ENCODE data around the gene SMG1.
A peak's percentile ranks its signal among the peaks of the same experiment; 100 is the strongest.
"Not testable (repeated sequence)": the region's sequence is repeated elsewhere in the genome, so short reads cannot be mapped to it uniquely, and the experiment has no call there.

Gene SMG1

GRCh38 chr16:18936727-18937340 is 10.6 kb upstream of the SMG1 start:
- Histone ChIP-seq H3K4me1 (ENCODE audit: control insufficient read depth in 1 of 2, insufficient read depth in 2 of 2, low read length in 2 of 2) (peaks cover 0 to 7% of the 10 kb centered on the region in 2 donors), H3K36me3 (ENCODE audit: control insufficient read depth in 1 of 2, insufficient read depth in 2 of 2, low read length in 2 of 2) (no peaks in the 10 kb centered on the region), H3K27me3 (ENCODE audit: control insufficient read depth in 1 of 2, insufficient read depth in 2 of 2, low read length in 2 of 2) (no peaks in the 10 kb centered on the region), H3K27ac (ENCODE audit: low read depth, low read length) (no peak overlapping the region), H3K9ac (ENCODE audit: low read depth in 1 of 2, low read length in 2 of 2) (no peak overlapping the region), H3K4me3 (ENCODE audit: low read depth in 1 of 2, low read length in 2 of 2) (no peak overlapping the region), H3K9me3 (ENCODE audit: control insufficient read depth in 1 of 2, low read length in 2 of 2) (no peaks in the 10 kb centered on the region)

- no peak overlapping the region for H3K27ac ChIP-seq (ENCODE audit: low read depth, low read length)
These were observed 7.3 kb upstream of the SMG1 start for GRCh38 chr16:18933501-18933900.

GRCh38 chr16:18932243-18932987 is 6.2 kb upstream of the SMG1 start:
- Histone ChIP-seq H3K9me3 (ENCODE audit: control insufficient read depth in 1 of 2, low read length in 2 of 2) (no peaks in the 10 kb centered on the region), H3K36me3 (ENCODE audit: control insufficient read depth in 1 of 2, insufficient read depth in 2 of 2, low read length in 2 of 2) (no peaks in the 10 kb centered on the region), H3K27ac (ENCODE audit: low read depth, low read length) (no peak overlapping the region), H3K27me3 (ENCODE audit: control insufficient read depth in 1 of 2, insufficient read depth in 2 of 2, low read length in 2 of 2) (no peaks in the 10 kb centered on the region), H3K4me3 (ENCODE audit: low read depth in 1 of 2, low read length in 2 of 2) (no peak overlapping the region), H3K9ac (ENCODE audit: low read depth in 1 of 2, low read length in 2 of 2) (no peak overlapping the region), H3K4me1 (ENCODE audit: control insufficient read depth in 1 of 2, insufficient read depth in 2 of 2, low read length in 2 of 2) (peaks cover 0 to 7% of the 10 kb centered on the region in 2 donors)

More at GRCh38 chr16:18933501-18933900, 7.3 kb upstream of the SMG1 start:
- Histone ChIP-seq H3K4me1 (ENCODE audit: control insufficient read depth in 1 of 2, insufficient read depth in 2 of 2, low read length in 2 of 2) (peaks cover 0 to 7% of the 10 kb centered on the region in 2 donors), H3K9ac (ENCODE audit: low read depth in 1 of 2, low read length in 2 of 2) (no peak overlapping the region), H3K4me3 (ENCODE audit: low read depth in 1 of 2, low read length in 2 of 2) (no peak overlapping the region), H3K9me3 (ENCODE audit: control insufficient read depth in 1 of 2, low read length in 2 of 2) (no peaks in the 10 kb centered on the region), H3K36me3 (ENCODE audit: control insufficient read depth in 1 of 2, insufficient read depth in 2 of 2, low read length in 2 of 2) (no peaks in the 10 kb centered on the region), H3K27me3 (ENCODE audit: control insufficient read depth in 1 of 2, insufficient read depth in 2 of 2, low read length in 2 of 2) (no peaks in the 10 kb centered on the region)

GRCh38 chr16:18931756-18932155 is 5.5 kb upstream of the SMG1 start:
- no peak overlapping the region for H3K9ac ChIP-seq (ENCODE audit: low read depth in 1 of 2, low read length in 2 of 2)
- peaks cover 0 to 7% of the 10 kb centered on the region in 2 donors for H3K4me1 ChIP-seq (ENCODE audit: control insufficient read depth in 1 of 2, insufficient read depth in 2 of 2, low read length in 2 of 2)
- H3K4me3 ChIP-seq (ENCODE audit: low read depth in 1 of 2, low read length in 2 of 2), result no peak overlapping the region
- no peaks in the 10 kb centered on the region for H3K9me3 ChIP-seq (ENCODE audit: control insufficient read depth in 1 of 2, low read length in 2 of 2)
- H3K36me3 ChIP-seq (ENCODE audit: control insufficient read depth in 1 of 2, insufficient read depth in 2 of 2, low read length in 2 of 2), result no peaks in the 10 kb centered on the region
- no peaks in the 10 kb centered on the region for H3K27me3 ChIP-seq (ENCODE audit: control insufficient read depth in 1 of 2, insufficient read depth in 2 of 2, low read length in 2 of 2)
- no peak overlapping the region for H3K27ac ChIP-seq (ENCODE audit: low read depth, low read length)

GRCh38 chr16:18930095-18930494 is 3.9 kb upstream of the SMG1 start:
- not testable (repeated sequence) for H3K9ac ChIP-seq (ENCODE audit: low read depth in 1 of 2, low read length in 2 of 2); H3K4me3 ChIP-seq (ENCODE audit: low read depth in 1 of 2, low read length in 2 of 2); H3K9me3 ChIP-seq (ENCODE audit: control insufficient read depth in 1 of 2, low read length in 2 of 2); H3K36me3 ChIP-seq (ENCODE audit: control insufficient read depth in 1 of 2, insufficient read depth in 2 of 2, low read length in 2 of 2); H3K4me1 ChIP-seq (ENCODE audit: control insufficient read depth in 1 of 2, insufficient read depth in 2 of 2, low read length in 2 of 2); H3K27me3 ChIP-seq (ENCODE audit: control insufficient read depth in 1 of 2, insufficient read depth in 2 of 2, low read length in 2 of 2); H3K27ac ChIP-seq (ENCODE audit: low read depth, low read length)

GRCh38 chr16:18928073-18928472 is 1.9 kb upstream of the SMG1 start:
- not testable (repeated sequence) for H3K27me3 ChIP-seq (ENCODE audit: control insufficient read depth in 1 of 2, insufficient read depth in 2 of 2, low read length in 2 of 2); H3K36me3 ChIP-seq (ENCODE audit: control insufficient read depth in 1 of 2, insufficient read depth in 2 of 2, low read length in 2 of 2); H3K9ac ChIP-seq (ENCODE audit: low read depth in 1 of 2, low read length in 2 of 2); H3K27ac ChIP-seq (ENCODE audit: low read depth, low read length); H3K4me3 ChIP-seq (ENCODE audit: low read depth in 1 of 2, low read length in 2 of 2); H3K9me3 ChIP-seq (ENCODE audit: control insufficient read depth in 1 of 2, low read length in 2 of 2); H3K4me1 ChIP-seq (ENCODE audit: control insufficient read depth in 1 of 2, insufficient read depth in 2 of 2, low read length in 2 of 2)

- peak overlapping the region; percentile 18 to 48 for H3K9ac ChIP-seq (ENCODE audit: low read depth in 1 of 2, low read length in 2 of 2)
- not testable (repeated sequence) for H3K4me1 ChIP-seq (ENCODE audit: control insufficient read depth in 1 of 2, insufficient read depth in 2 of 2, low read length in 2 of 2)
These were observed 808 bp downstream of the SMG1 start for GRCh38 chr16:18925215-18925985.

GRCh38 chr16:18923935-18924334 is 2.3 kb downstream of the SMG1 start:
- not testable (repeated sequence) for H3K9me3 ChIP-seq (ENCODE audit: control insufficient read depth in 1 of 2, low read length in 2 of 2); H3K4me1 ChIP-seq (ENCODE audit: control insufficient read depth in 1 of 2, insufficient read depth in 2 of 2, low read length in 2 of 2); H3K27ac ChIP-seq (ENCODE audit: low read depth, low read length); H3K9ac ChIP-seq (ENCODE audit: low read depth in 1 of 2, low read length in 2 of 2); H3K36me3 ChIP-seq (ENCODE audit: control insufficient read depth in 1 of 2, insufficient read depth in 2 of 2, low read length in 2 of 2); H3K27me3 ChIP-seq (ENCODE audit: control insufficient read depth in 1 of 2, insufficient read depth in 2 of 2, low read length in 2 of 2); H3K4me3 ChIP-seq (ENCODE audit: low read depth in 1 of 2, low read length in 2 of 2)

More at GRCh38 chr16:18925215-18925985, 808 bp downstream of the SMG1 start:
- H3K27ac ChIP-seq (ENCODE audit: low read depth, low read length), result peak overlapping the region; percentile 92
- H3K9me3 ChIP-seq (ENCODE audit: control insufficient read depth in 1 of 2, low read length in 2 of 2); H3K36me3 ChIP-seq (ENCODE audit: control insufficient read depth in 1 of 2, insufficient read depth in 2 of 2, low read length in 2 of 2); H3K27me3 ChIP-seq (ENCODE audit: control insufficient read depth in 1 of 2, insufficient read depth in 2 of 2, low read length in 2 of 2): not testable (repeated sequence)
- peak overlapping the region; percentile 74 to 76 for H3K4me3 ChIP-seq (ENCODE audit: low read depth in 1 of 2, low read length in 2 of 2)

- H3K36me3 ChIP-seq (ENCODE audit: control insufficient read depth in 1 of 2, insufficient read depth in 2 of 2, low read length in 2 of 2); H3K27me3 ChIP-seq (ENCODE audit: control insufficient read depth in 1 of 2, insufficient read depth in 2 of 2, low read length in 2 of 2); H3K27ac ChIP-seq (ENCODE audit: low read depth, low read length); H3K9me3 ChIP-seq (ENCODE audit: control insufficient read depth in 1 of 2, low read length in 2 of 2); H3K4me1 ChIP-seq (ENCODE audit: control insufficient read depth in 1 of 2, insufficient read depth in 2 of 2, low read length in 2 of 2); H3K9ac ChIP-seq (ENCODE audit: low read depth in 1 of 2, low read length in 2 of 2); H3K4me3 ChIP-seq (ENCODE audit: low read depth in 1 of 2, low read length in 2 of 2): not testable (repeated sequence)
These were observed 3.1 kb downstream of the SMG1 start for GRCh38 chr16:18923124-18923523.

- not testable (repeated sequence) for H3K9me3 ChIP-seq (ENCODE audit: control insufficient read depth in 1 of 2, low read length in 2 of 2); H3K4me1 ChIP-seq (ENCODE audit: control insufficient read depth in 1 of 2, insufficient read depth in 2 of 2, low read length in 2 of 2); H3K36me3 ChIP-seq (ENCODE audit: control insufficient read depth in 1 of 2, insufficient read depth in 2 of 2, low read length in 2 of 2); H3K27ac ChIP-seq (ENCODE audit: low read depth, low read length); H3K9ac ChIP-seq (ENCODE audit: low read depth in 1 of 2, low read length in 2 of 2); H3K27me3 ChIP-seq (ENCODE audit: control insufficient read depth in 1 of 2, insufficient read depth in 2 of 2, low read length in 2 of 2); H3K4me3 ChIP-seq (ENCODE audit: low read depth in 1 of 2, low read length in 2 of 2)
These were observed 16.6 kb downstream of the SMG1 start for GRCh38 chr16:18909585-18909984.
